Spinal cord (tissue), 10 donors: ENCODE data around the gene ARHGAP21. TPM values are rescaled to one million over a fixed set of nuclear protein-coding genes. Genes with fewer than 3 reads are reported as not detected.
A peak's percentile ranks its signal among the peaks of the same experiment; 100 is the strongest.

ENCODE experiments used
- DNase-seq, 6 donors: peaks; one replicate each; pipeline versions ENCODE4 v3.0.0 to v3.0.0-alpha.2; 2013 to 2015; ENCODE audit warnings: low spot score in 6 of 6, low read depth in 4 of 6
- H3K27ac ChIP-seq: one replicate; pipeline ENCODE4 v1.5.1; 2013; ENCODE audit warnings: low read depth, low read length, control low read depth
- H3K27me3 ChIP-seq: one replicate; pipeline ENCODE4 v1.6.1; 2013; ENCODE audit warnings: low read length; ENCODE audit not compliant: control insufficient read depth, insufficient read depth
- H3K36me3 ChIP-seq: one replicate; pipeline ENCODE4 v1.6.1; 2013; ENCODE audit warnings: low read length; ENCODE audit not compliant: control insufficient read depth, insufficient read depth
- H3K4me1 ChIP-seq: one replicate; pipeline ENCODE4 v1.6.1; 2013; ENCODE audit warnings: low read length; ENCODE audit not compliant: control insufficient read depth, insufficient read depth
- H3K4me3 ChIP-seq: one replicate; pipeline ENCODE4 v1.5.1; 2013; ENCODE audit warnings: low read depth, low read length, control low read depth
- H3K9me3 ChIP-seq: one replicate; pipeline ENCODE4 v1.6.1; 2013; ENCODE audit warnings: low read length; ENCODE audit not compliant: control insufficient read depth, insufficient read depth
- WGBS: methylation state at CpG from one replicate; pipeline ENCODE4 v1.1.5; 2013; ENCODE audit warnings: missing lambda C conversion rate; ENCODE audit not compliant: insufficient coverage; 5-methylcytosine and 5-hydroxymethylcytosine counted together
- polyA plus RNA-seq, 2 donors: library from polyadenylated mRNA; unstranded; fragments of 120-200 nt; gene quantifications; one replicate each; pipeline ENCODE4 v1.2.1, GENCODE V29; 2013; ENCODE audit not compliant: insufficient read length in 2 of 2
- total RNA-seq, 2 donors: library from RNA; depleted of rRNA in 1 of 2; stranded (reverse); fragments of 120-200 nt in 1 of 2; fragments of >200 nt in 1 of 2; gene quantifications; one replicate each; pipeline versions ENCODE4 v1.2.3 to v1.2.4, GENCODE V29; 2013 to 2014
- donor health status: healthy.

ARHGAP21 gene
- total and polyA plus RNA-seq, 4 donors: 134 to 161 (median 147) TPM

- H3K4me3 ChIP-seq: peak overlapping the region; percentile 88
- no peaks in the 10 kb centered on the region for H3K27me3 ChIP-seq
- H3K36me3 ChIP-seq: peaks cover 6% of the 10 kb centered on the region
- H3K27ac ChIP-seq: peak overlapping the region; percentile 99
- peaks cover 9% of the 10 kb centered on the region for H3K4me1 ChIP-seq
- no peaks in the 10 kb centered on the region for H3K9me3 ChIP-seq
- 0% methylated on average over 33 of the region's 52 CpGs for WGBS
- DNase-seq: peak; percentile 94 to 100 (median 98)
Observed at GRCh38 chr10:24724381-24725228, 918 bp upstream of the ARHGAP21 start.

DNA sequence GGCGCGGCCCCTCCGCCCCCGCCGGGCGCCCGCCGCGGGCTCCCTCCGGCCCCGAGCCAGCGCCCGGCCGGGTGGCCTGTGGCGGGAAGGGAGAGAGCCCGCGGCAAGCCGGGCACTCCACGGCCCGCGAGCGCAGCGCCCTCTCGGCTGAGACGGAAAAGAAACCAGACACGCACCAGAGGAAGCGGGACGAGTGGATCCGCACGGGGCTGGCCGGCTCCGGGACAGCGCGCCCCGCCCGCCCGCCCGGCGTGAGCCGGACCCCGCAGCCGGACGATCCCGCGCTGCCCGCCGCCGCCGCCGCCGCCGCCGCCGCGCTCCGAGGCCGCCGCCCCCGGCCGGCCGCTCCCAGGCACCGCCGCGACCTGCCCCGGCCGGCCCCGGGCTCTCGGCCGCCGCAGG, 300 bp downstream of the ARHGAP21 start:
- Histone ChIP-seq H3K4me1 (peaks cover 9% of the 10 kb centered on the region), H3K27ac (peak overlapping the region; percentile 68), H3K36me3 (peaks cover 6% of the 10 kb centered on the region), H3K9me3 (no peaks in the 10 kb centered on the region), H3K27me3 (no peaks in the 10 kb centered on the region), H3K4me3 (peak overlapping the region; percentile 83)
- no peak for DNase-seq
- 0% methylated on average over 70 of the region's 70 CpGs for WGBS

- Histone ChIP-seq H3K36me3 (peaks cover 6% of the 10 kb centered on the region), H3K9me3 (no peaks in the 10 kb centered on the region), H3K4me3 (peak overlapping the region; percentile 83), H3K27me3 (no peaks in the 10 kb centered on the region), H3K27ac (peak overlapping the region; percentile 94), H3K4me1 (peaks cover 9% of the 10 kb centered on the region)
- DNase-seq: peak in 2 of 6 donors; percentile 76 to 82
- under 1% methylated on average over 84 of the region's 84 CpGs for WGBS
Observed at GRCh38 chr10:24722676-24723385, 856 bp downstream of the ARHGAP21 start.

DNA sequence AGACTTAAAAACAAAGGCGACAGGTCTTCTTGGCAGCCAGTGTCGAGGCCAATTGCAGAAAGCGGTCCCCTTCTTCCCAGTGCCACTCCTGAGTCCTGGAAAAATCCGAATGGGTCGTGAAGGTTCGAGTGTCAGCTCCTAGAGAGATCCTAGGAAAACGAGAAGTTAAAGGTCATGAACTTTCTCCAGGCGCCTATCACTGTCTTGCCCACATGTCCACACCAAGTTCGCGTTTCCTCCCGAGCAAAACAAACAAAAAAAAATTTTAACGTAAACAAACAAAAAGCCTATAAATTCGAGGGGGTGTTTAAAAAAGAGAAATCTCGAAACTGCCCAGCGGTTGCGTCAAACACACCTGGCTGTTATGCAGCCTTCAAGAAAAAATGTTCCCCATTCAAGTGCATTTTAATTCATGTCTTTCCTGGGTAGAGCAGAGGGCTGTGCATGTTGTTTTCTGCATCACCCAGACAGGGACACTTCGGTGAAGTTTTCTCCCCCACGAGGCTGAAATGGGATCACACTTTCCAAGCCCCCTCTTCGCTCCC, 1.5 kb downstream of the ARHGAP21 start:
- 0% methylated on average over 6 of the region's 19 CpGs for WGBS
- H3K9me3 ChIP-seq: no peaks in the 10 kb centered on the region
- H3K27ac ChIP-seq: peak overlapping the region; percentile 75
- H3K4me1 ChIP-seq: peaks cover 9% of the 10 kb centered on the region
- peak overlapping the region; percentile 83 for H3K4me3 ChIP-seq
- peaks cover 6% of the 10 kb centered on the region for H3K36me3 ChIP-seq
- no peaks in the 10 kb centered on the region for H3K27me3 ChIP-seq
- DNase-seq: peak in 1 of 6 donors; percentile 69

GRCh38 chr10:24721229-24722106, 2.2 kb downstream of the ARHGAP21 start:
- no peaks in the 10 kb centered on the region for H3K9me3 ChIP-seq
- DNase-seq: peak in 2 of 6 donors; percentile 63 to 64
- peak overlapping the region; percentile 75 for H3K27ac ChIP-seq
- H3K4me1 ChIP-seq: peaks cover 10% of the 10 kb centered on the region
- peak overlapping the region; percentile 83 for H3K4me3 ChIP-seq
- WGBS: 4% methylated on average over 33 of the region's 35 CpGs
- H3K27me3 ChIP-seq: no peaks in the 10 kb centered on the region
- H3K36me3 ChIP-seq: peaks cover 6% of the 10 kb centered on the region

DNA sequence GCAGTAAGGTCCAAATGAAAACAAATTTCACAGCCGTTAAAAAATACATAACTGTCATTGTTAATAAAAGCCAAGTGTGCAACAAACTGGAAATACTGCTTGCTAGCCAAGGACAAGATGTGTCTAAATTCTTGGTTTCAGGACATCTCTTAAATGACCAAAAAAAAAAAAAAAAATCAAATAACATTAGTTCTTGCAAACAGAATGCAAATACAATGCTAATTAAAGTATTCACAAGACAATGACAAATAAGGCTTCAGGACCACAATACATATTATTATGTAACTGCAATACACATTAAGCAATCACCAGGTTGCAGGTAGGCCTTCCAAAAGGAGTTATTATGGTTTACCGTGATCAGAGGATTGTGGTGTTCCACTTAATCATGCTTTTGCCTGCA, 3.6 kb downstream of the ARHGAP21 start:
- H3K27ac ChIP-seq: no peak overlapping the region
- no peaks in the 10 kb centered on the region for H3K9me3 ChIP-seq
- H3K27me3 ChIP-seq: no peaks in the 10 kb centered on the region
- H3K4me1 ChIP-seq: peaks cover 14% of the 10 kb centered on the region
- peak overlapping the region; percentile 83 for H3K4me3 ChIP-seq
- WGBS: no CpG with 5 or more reads among the region's 2 CpGs
- peaks cover 6% of the 10 kb centered on the region for H3K36me3 ChIP-seq
- no peak for DNase-seq

DNA sequence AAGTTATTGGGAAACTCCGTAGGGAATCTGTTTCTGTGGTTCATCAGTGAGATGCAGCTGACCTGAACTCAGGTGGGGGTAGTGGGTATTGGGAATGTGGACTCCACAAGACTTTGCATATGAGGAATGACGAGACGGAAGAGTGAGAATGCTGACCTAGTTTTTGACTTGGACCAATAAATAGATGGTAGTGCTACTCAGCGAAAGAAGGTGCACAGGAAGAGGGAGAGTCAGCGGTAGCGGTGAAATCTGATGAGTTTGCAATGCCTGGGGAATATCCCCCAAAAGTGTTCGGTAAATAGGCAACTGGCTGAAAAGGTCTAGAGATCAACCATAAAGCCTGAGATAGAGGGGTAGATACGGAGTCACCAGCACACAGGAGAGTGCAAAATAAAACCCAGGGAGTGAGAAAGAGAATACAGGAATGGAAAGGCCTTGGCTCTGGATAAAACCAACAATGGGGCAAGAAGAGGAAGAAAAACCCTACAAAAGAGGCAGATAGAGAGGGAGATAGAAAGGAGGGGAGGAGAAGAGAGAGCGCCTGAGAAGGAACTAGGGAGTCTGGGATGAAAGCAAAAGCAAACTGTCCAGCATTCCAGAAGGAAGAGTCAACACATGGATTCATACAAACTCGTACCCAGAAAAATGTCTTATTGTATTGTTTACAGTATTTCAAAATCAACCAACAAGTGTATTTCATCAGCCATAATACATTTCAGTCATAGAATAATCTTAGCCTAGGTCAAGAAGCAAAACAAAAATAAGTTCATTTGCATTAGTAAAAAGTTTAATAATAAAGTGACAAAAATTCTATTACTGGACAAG, 5.4 kb downstream of the ARHGAP21 start:
- DNase-seq: no peak
- Histone ChIP-seq H3K4me3 (no peak overlapping the region), H3K27me3 (no peaks in the 10 kb centered on the region), H3K4me1 (peaks cover 14% of the 10 kb centered on the region), H3K9me3 (no peaks in the 10 kb centered on the region), H3K36me3 (peaks cover 6% of the 10 kb centered on the region), H3K27ac (no peak overlapping the region)
- 80% methylated on average over 8 of the region's 10 CpGs for WGBS

DNA sequence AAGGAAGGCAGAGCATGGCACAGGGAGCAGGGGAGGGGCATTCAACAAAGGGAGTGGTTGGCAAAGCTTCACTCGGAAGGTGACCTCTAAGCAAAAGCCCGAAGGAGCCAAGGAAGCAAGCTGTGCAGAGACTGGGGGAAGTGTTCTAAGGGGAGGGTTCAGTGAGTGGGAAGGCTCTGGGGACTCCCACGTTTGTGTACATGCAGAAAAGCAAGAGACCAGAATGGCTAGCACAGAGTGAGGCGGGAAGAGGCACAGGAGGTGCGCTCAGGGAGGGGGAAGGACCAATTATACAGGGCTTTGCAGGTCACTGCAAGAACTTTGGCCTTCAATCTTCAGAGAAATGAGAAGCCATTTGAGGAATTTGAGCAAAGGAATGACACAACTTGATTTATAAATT, 7.4 kb downstream of the ARHGAP21 start:
- Histone ChIP-seq H3K27ac (no peak overlapping the region), H3K4me3 (no peak overlapping the region), H3K9me3 (no peaks in the 10 kb centered on the region), H3K27me3 (no peaks in the 10 kb centered on the region), H3K36me3 (no peaks in the 10 kb centered on the region), H3K4me1 (peaks cover 5% of the 10 kb centered on the region)
- 40% methylated on average over 5 of the region's 5 CpGs for WGBS
- DNase-seq: no peak
